ENCODE results near the gene C22orf15.

C22orf15 gene

GRCh38 chr22:23786752-23787599 lies 24.2 kb downstream of the C22orf15 start, which contains the start of gene SMARCB1:
Gene SMARCB1 (plus strand): TSS chr22:23786966. CDS start chr22:23787170, 204 bp downstream.
- in situ Hi-C loops (cut with MboI; ENCODE audit: low sequenced_read_pairs) = no loop called here

- in situ Hi-C loops (cut with MboI; ENCODE audit: low sequenced_read_pairs) = no loop called here
Observed at GRCh38 chr22:23787600-23787896, 24.8 kb downstream of the C22orf15 start.

GRCh38 chr22:23787910-23788309 lies 25.1 kb downstream of the C22orf15 start:
- in situ Hi-C loops (cut with MboI; ENCODE audit: low sequenced_read_pairs) = no loop called here

GRCh38 chr22:23789121-23789520 lies 26.3 kb downstream of the C22orf15 start:
- in situ Hi-C loops (cut with MboI; ENCODE audit: low sequenced_read_pairs) = no loop called here

GRCh38 chr22:23789638-23790037 lies 26.8 kb downstream of the C22orf15 start:
- in situ Hi-C loops (cut with MboI; ENCODE audit: low sequenced_read_pairs) = no loop called here

- in situ Hi-C loops (cut with MboI; ENCODE audit: low sequenced_read_pairs) = no loop called here
Observed at GRCh38 chr22:23790819-23791737, 28.3 kb downstream of the C22orf15 start.

- in situ Hi-C loops (cut with MboI; ENCODE audit: low sequenced_read_pairs) = no loop called here
Observed at GRCh38 chr22:23791738-23792645, 29.2 kb downstream of the C22orf15 start.

GRCh38 chr22:23793326-23793725 lies 30.5 kb downstream of the C22orf15 start:
- in situ Hi-C loops (cut with MboI; ENCODE audit: low sequenced_read_pairs) = no loop called here

GRCh38 chr22:23796461-23796860 lies 33.7 kb downstream of the C22orf15 start:
- in situ Hi-C loops (cut with MboI; ENCODE audit: low sequenced_read_pairs) = no loop called here

GRCh38 chr22:23800297-23801237 lies 37.8 kb downstream of the C22orf15 start:
- in situ Hi-C loops (cut with MboI; ENCODE audit: low sequenced_read_pairs) = no loop called here

- in situ Hi-C loops (cut with MboI; ENCODE audit: low sequenced_read_pairs) = no loop called here
Observed at GRCh38 chr22:23801238-23801821, 38.5 kb downstream of the C22orf15 start.

GRCh38 chr22:23801886-23802377 lies 39.1 kb downstream of the C22orf15 start:
- in situ Hi-C loops (cut with MboI; ENCODE audit: low sequenced_read_pairs) = no loop called here

- in situ Hi-C loops (cut with MboI; ENCODE audit: low sequenced_read_pairs) = no loop called here
Observed at GRCh38 chr22:23803001-23803819, 40.4 kb downstream of the C22orf15 start.

GRCh38 chr22:23804781-23805291 lies 42.0 kb downstream of the C22orf15 start:
- in situ Hi-C loops (cut with MboI; ENCODE audit: low sequenced_read_pairs) = no loop called here

- in situ Hi-C loops (cut with MboI; ENCODE audit: low sequenced_read_pairs) = no loop called here
Observed at GRCh38 chr22:23806837-23807236, 44.0 kb downstream of the C22orf15 start.

GRCh38 chr22:23812378-23812777 lies 49.6 kb downstream of the C22orf15 start:
- in situ Hi-C loops (cut with MboI; ENCODE audit: low sequenced_read_pairs) = no loop called here

Data from HL-60/S4 treated with retinoic acid at 250 ng/mL for 4 days and 3 days (cell line).